ENCODE results near the gene ASB3. TPM values are rescaled to one million over a fixed set of nuclear protein-coding genes. Genes with fewer than 3 reads are reported as not detected.
"Not testable (repeated sequence)": the region's sequence is repeated elsewhere in the genome, so short reads cannot be mapped to it uniquely, and the experiment has no call there.

ASB3 gene, protein sequence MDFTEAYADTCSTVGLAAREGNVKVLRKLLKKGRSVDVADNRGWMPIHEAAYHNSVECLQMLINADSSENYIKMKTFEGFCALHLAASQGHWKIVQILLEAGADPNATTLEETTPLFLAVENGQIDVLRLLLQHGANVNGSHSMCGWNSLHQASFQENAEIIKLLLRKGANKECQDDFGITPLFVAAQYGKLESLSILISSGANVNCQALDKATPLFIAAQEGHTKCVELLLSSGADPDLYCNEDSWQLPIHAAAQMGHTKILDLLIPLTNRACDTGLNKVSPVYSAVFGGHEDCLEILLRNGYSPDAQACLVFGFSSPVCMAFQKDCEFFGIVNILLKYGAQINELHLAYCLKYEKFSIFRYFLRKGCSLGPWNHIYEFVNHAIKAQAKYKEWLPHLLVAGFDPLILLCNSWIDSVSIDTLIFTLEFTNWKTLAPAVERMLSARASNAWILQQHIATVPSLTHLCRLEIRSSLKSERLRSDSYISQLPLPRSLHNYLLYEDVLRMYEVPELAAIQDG
- total RNA-seq: 10 to 100 TPM; 14.0 to 19.3 (median 16.6) TPM

DNA sequence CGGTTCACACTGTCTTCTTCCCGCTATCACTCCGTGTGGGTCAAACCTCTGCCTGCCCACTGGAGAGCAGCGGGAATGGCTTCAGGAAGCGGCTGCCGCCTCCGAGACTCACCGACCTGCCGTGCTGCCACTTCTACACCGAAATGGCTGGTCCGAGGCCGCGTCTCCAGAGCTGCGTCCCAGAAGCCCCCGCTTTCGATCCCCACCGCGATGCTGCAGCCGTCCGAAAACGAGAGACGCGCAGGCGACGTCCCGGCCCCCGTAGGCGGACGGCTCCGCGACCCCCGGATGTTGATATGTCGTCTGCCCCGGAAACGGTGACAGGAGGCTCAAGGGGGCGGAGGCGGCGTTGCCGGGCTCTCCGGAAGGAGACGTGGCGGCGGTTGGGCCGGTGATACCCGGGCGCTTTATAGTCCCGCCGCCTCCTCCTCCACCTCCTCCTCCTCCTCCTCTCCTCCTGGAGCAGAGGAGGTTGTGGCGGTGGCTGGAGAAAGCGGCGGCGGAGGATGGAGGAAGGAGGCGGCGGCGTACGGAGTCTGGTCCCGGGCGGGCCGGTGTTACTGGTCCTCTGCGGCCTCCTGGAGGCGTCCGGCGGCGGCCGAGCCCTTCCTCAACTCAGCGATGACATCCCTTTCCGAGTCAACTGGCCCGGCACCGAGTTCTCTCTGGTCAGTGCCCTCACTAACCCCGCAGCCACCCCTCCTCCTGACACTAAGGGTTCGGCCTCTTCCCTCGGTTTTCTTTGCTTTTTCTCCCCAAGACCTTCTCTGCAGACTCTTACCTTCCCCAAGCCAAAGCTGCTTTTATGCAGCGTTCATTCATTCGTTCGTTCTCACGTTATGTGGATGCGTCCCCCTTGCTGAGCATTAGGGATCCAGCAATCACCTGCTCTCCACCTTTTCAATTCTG lies at the start of gene ASB3, which contains the start of gene ERLEC1:
Gene ASB3, minus strand, starts transcription at position 249 of the 909 bp plus-strand sequence. CDS start 21,381 bp downstream, outside the sequence.
Gene ERLEC1, plus strand, starts transcription at position 340 of the 909 bp plus-strand sequence. Its CDS starts 167 bp downstream, at position 507.
- Histone ChIP-seq H3K27me3 (no peaks in the 10 kb centered on the region), H3K36me3 (no peaks in the 10 kb centered on the region), H3K9me3 (no peaks in the 10 kb centered on the region), H3K27ac (peak within 1 kb of the TSS; percentile 36 to 90 (median 87)), H3K4me1 (peaks cover 3 to 66% (median 18%) of the 10 kb centered on the region in 3 donors), H3K4me3 (peak within 1 kb of the TSS; percentile 71 to 81)
- ATAC-seq: peak; percentile 95
- TF ChIP-seq POLR2A (IDR thresholded peaks at IDR 0.05): peak; percentile 61 to 65
- no peak for TF ChIP-seq EP300 (IDR thresholded peaks at IDR 0.05)
- peak; percentile 88 for TF ChIP-seq POLR2AphosphoS5 (IDR thresholded peaks at IDR 0.05)
- TF ChIP-seq, protein P1, sequence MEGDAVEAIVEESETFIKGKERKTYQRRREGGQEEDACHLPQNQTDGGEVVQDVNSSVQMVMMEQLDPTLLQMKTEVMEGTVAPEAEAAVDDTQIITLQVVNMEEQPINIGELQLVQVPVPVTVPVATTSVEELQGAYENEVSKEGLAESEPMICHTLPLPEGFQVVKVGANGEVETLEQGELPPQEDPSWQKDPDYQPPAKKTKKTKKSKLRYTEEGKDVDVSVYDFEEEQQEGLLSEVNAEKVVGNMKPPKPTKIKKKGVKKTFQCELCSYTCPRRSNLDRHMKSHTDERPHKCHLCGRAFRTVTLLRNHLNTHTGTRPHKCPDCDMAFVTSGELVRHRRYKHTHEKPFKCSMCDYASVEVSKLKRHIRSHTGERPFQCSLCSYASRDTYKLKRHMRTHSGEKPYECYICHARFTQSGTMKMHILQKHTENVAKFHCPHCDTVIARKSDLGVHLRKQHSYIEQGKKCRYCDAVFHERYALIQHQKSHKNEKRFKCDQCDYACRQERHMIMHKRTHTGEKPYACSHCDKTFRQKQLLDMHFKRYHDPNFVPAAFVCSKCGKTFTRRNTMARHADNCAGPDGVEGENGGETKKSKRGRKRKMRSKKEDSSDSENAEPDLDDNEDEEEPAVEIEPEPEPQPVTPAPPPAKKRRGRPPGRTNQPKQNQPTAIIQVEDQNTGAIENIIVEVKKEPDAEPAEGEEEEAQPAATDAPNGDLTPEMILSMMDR (IDR thresholded peaks at IDR 0.05): peak in 1 of 4 experiments; percentile 39
- WGBS, 2 donors (ENCODE audit: low coverage in 1 of 2): 0% methylated on average over 14 of the region's 77 CpGs; no CpG with 5 or more reads in 1 of the 2 donors

DNA sequence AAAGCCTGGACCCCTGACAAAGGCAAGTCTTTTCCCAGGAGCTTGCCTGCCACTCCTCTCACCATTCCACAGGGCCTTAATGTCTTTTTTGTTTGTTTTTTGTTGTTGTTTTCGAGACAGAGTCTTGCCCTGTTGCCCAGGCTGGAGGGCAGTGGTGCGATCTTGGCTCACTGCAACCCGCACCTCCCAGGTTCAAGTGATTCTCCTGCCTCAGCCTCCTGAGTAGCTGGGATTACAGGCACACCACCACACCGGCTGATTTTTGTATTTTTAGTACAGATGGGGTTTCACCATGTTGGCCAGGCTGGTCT lies 43.2 kb upstream of the ASB3 start:
- peaks cover 0 to 23% of the 10 kb centered on the region in 2 donors for H3K36me3 ChIP-seq
- not testable (repeated sequence) for H3K9me3 ChIP-seq, H3K4me3 ChIP-seq, H3K27me3 ChIP-seq, H3K27ac ChIP-seq, ATAC-seq
- 92 to 100% methylated on average over 4 of the region's 4 CpGs for WGBS, 2 donors (ENCODE audit: low coverage in 1 of 2)
- H3K4me1 ChIP-seq: peaks cover 0 to 29% (median 8%) of the 10 kb centered on the region in 3 donors

DNA sequence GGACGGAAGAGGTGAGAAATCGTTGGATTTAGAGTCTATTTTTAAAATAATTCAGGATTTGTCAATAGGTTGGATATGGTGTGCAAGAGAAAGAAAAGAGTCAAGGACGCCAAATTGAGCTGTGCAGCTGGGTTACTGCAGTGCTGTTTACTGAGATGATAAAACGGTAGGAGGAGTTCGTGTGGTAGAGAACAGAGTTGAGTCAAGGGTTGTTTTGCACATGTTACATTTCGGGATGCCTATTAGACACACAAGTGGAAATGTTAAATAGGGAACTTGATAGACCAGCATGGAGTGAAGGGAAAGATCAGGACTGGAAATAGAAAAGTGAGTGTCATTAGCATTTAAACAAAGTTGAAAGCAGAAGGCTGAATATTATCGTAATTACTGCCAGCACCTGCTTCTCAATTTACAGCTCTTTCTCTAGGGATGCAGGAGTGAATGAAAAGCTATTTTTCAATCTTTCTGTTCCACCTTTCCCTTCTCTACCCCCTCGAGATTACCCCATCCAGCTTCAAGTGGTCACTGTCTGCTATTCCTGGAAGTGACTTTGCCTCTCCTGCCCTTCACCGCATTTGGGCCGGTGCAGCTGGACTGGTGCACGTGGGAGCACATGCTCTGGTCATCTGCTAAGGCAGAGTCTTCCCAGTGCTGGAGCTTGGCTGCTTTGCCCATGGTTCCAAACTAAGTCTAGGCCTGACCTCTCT lies 42.7 kb upstream of the ASB3 start:
- no peak overlapping the region for H3K4me3 ChIP-seq
- H3K27ac ChIP-seq: no peak overlapping the region
- WGBS, 2 donors (ENCODE audit: low coverage in 1 of 2): 85% methylated on average over 11 of the region's 11 CpGs
- H3K36me3 ChIP-seq: peaks cover 0 to 23% of the 10 kb centered on the region in 2 donors
- peaks cover 0 to 29% (median 8%) of the 10 kb centered on the region in 3 donors for H3K4me1 ChIP-seq
- H3K27me3 ChIP-seq: no peaks in the 10 kb centered on the region
- H3K9me3 ChIP-seq: no peaks in the 10 kb centered on the region
- ATAC-seq: no peak
- TF ChIP-seq EP300 (IDR thresholded peaks at IDR 0.05) (no peak), POLR2A (IDR thresholded peaks at IDR 0.05) (no peak), POLR2AphosphoS5 (IDR thresholded peaks at IDR 0.05) (no peak)
- TF ChIP-seq, protein P1 (IDR thresholded peaks at IDR 0.05): no peak

DNA sequence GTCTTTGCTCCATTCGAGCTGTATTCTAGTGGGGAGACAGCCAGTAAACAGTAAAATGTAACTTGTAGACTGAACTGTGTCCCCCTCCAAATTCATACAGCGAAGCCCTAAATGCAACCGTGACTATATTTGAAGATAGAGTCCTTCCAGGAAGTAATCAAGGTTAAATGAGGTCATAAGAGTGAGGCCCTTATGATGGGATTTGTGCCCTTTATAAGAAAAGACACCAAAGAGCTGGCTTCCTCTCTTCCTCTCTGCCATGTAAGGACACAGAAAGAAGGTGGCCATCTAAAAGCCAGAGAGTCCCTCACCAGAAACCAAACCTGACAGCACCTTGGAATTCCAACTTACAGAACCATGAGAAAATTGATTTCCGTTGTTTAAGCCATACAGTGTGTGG lies 41.6 kb upstream of the ASB3 start:
- peaks cover 0 to 23% of the 10 kb centered on the region in 2 donors for H3K36me3 ChIP-seq
- H3K27ac ChIP-seq: peak overlapping the region in 2 of 4 donors; percentile 61
- peaks cover 0 to 29% (median 8%) of the 10 kb centered on the region in 3 donors for H3K4me1 ChIP-seq
- H3K4me3 ChIP-seq: no peak overlapping the region
- no peaks in the 10 kb centered on the region for H3K9me3 ChIP-seq
- no peak for TF ChIP-seq POLR2A (IDR thresholded peaks at IDR 0.05)
- TF ChIP-seq EP300 (IDR thresholded peaks at IDR 0.05): no peak
- TF ChIP-seq, protein P1 (IDR thresholded peaks at IDR 0.05): no peak
- no peak for TF ChIP-seq POLR2AphosphoS5 (IDR thresholded peaks at IDR 0.05)
- no peaks in the 10 kb centered on the region for H3K27me3 ChIP-seq
- ATAC-seq: no peak
- 95 to 100% methylated on average over 1 to 4 of the region's 4 CpGs for WGBS, 2 donors (ENCODE audit: low coverage in 1 of 2)
